ENCODE results near the gene PRKCH.

GRCh38 chr14:61404637-61405036, 83.3 kb downstream of the PRKCH start:
- TF ChIP-seq EZH2 (IDR thresholded peaks at IDR 0.05; ENCODE audit: borderline replicate concordance, low read depth, low read length) (no peak), FOXM1 (IDR thresholded peaks at IDR 0.05; ENCODE audit: low read depth) (no peak), FOXM1 (CRISPR knock-in tag; IDR thresholded peaks at IDR 0.05; ENCODE audit: low read depth) (no peak)
